ENCODE data around the gene PRPF31. TPM values are rescaled to one million over a fixed set of nuclear protein-coding genes. Genes with fewer than 3 reads are reported as not detected.
A peak's percentile ranks its signal among the peaks of the same experiment; 100 is the strongest.

PRPF31 gene
- total and polyA plus RNA-seq, 9 of the 15 experiments (the other 6 are each of a cell fraction or from before 2014, with no cell fraction given), result 5.8 to 92.2 (median 69.2) TPM

DNA sequence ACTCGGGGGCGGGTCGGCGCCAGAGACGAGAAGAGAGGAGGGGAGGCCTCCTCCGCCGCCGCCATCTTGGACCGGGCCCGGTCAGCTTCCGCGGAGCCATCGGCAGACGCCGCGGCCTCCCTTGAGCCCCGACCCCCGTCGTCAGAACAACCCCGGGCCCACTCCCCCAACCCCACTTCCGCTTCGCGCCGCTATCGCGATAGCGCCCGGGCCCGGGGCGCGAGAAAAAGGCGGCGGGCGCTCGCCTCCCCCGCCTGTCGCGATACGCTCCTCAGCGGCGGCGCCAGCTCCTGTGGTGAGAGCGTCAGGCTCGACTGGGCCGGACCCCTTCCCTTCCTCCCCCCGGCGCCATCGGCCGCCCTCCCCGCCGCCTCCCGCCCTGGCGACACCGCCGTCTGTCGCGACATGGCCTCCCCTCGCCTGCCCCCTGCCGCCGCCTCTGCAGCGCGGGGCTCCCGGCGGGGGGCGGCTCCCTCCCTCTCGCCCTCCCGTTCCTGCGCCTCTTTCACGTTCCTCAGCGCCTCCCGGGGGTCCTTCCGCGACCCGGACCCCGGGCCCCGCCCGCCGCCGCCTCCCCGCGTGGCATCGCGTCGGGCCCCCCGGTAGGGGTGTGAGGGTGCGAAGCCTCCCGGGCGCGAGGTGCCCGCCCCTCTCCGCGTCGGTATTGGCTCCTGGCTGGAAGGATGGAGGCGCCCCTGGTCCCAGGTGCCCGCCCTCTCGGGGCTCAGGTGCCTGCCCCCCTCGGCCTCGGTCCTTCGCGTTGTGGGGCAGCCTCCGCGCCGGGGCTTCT is 22.3 kb downstream of the PRPF31 start, which contains the start of gene CNOT3 (continued):
- TF ChIP-seq, protein P1, sequence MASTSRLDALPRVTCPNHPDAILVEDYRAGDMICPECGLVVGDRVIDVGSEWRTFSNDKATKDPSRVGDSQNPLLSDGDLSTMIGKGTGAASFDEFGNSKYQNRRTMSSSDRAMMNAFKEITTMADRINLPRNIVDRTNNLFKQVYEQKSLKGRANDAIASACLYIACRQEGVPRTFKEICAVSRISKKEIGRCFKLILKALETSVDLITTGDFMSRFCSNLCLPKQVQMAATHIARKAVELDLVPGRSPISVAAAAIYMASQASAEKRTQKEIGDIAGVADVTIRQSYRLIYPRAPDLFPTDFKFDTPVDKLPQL (IDR thresholded peaks at IDR 0.05; ENCODE audit: extremely low read depth, insufficient read length), result no peak
- peak in 1 of 2 experiments; percentile 17; a peak in 1 of 4 replicates for TF ChIP-seq HDAC1 (IDR thresholded peaks at IDR 0.05)
- TF ChIP-seq TRIM28 (IDR thresholded peaks at IDR 0.05), result no peak
- no peak for TF ChIP-seq POLR2AphosphoS2 (IDR thresholded peaks at IDR 0.05; ENCODE audit: low read length)
- no peak for TF ChIP-seq ZNF263 (CRISPR knock-in tag; IDR thresholded peaks at IDR 0.05; ENCODE audit: borderline replicate concordance)
- TF ChIP-seq FIP1L1 (IDR thresholded peaks at IDR 0.05; ENCODE audit: low read depth, low read length, poor library complexity, severe bottlenecking), result no peak
- no peak for TF ChIP-seq ZBTB17 (CRISPR knock-in tag; IDR thresholded peaks at IDR 0.05)
- peak; percentile 87 for TF ChIP-seq EP400 (IDR thresholded peaks at IDR 0.05)
- TF ChIP-seq MCM5 (IDR thresholded peaks at IDR 0.05; ENCODE audit: low read depth), result no peak
- TF ChIP-seq FOS (IDR thresholded peaks at IDR 0.05; ENCODE audit: extremely low read depth, insufficient read length), result no peak
- TF ChIP-seq EHMT2 (IDR thresholded peaks at IDR 0.05), result no peak
- TF ChIP-seq, protein P2, sequence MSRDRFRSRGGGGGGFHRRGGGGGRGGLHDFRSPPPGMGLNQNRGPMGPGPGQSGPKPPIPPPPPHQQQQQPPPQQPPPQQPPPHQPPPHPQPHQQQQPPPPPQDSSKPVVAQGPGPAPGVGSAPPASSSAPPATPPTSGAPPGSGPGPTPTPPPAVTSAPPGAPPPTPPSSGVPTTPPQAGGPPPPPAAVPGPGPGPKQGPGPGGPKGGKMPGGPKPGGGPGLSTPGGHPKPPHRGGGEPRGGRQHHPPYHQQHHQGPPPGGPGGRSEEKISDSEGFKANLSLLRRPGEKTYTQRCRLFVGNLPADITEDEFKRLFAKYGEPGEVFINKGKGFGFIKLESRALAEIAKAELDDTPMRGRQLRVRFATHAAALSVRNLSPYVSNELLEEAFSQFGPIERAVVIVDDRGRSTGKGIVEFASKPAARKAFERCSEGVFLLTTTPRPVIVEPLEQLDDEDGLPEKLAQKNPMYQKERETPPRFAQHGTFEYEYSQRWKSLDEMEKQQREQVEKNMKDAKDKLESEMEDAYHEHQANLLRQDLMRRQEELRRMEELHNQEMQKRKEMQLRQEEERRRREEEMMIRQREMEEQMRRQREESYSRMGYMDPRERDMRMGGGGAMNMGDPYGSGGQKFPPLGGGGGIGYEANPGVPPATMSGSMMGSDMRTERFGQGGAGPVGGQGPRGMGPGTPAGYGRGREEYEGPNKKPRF (IDR thresholded peaks at IDR 0.05; ENCODE audit: low read depth, low read length), result no peak
- no peak for TF ChIP-seq ZNF316 (IDR thresholded peaks at IDR 0.05)
- TF ChIP-seq, protein P3, sequence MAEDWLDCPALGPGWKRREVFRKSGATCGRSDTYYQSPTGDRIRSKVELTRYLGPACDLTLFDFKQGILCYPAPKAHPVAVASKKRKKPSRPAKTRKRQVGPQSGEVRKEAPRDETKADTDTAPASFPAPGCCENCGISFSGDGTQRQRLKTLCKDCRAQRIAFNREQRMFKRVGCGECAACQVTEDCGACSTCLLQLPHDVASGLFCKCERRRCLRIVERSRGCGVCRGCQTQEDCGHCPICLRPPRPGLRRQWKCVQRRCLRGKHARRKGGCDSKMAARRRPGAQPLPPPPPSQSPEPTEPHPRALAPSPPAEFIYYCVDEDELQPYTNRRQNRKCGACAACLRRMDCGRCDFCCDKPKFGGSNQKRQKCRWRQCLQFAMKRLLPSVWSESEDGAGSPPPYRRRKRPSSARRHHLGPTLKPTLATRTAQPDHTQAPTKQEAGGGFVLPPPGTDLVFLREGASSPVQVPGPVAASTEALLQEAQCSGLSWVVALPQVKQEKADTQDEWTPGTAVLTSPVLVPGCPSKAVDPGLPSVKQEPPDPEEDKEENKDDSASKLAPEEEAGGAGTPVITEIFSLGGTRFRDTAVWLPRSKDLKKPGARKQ (CRISPR knock-in tag; IDR thresholded peaks at IDR 0.05), result no peak
- TF ChIP-seq PHF8 (IDR thresholded peaks at IDR 0.05; ENCODE audit: borderline replicate concordance, low read length), result peak; percentile 79; the same call in 1 of the 2 replicates
- no peak for TF ChIP-seq BACH1 (tag; IDR thresholded peaks at IDR 0.05)
- no peak for TF ChIP-seq CBX5 (IDR thresholded peaks at IDR 0.05; ENCODE audit: borderline replicate concordance, low read depth)
- no peak for TF ChIP-seq ZC3H11A (IDR thresholded peaks at IDR 0.05; ENCODE audit: low read depth, low read length)
- TF ChIP-seq, protein P4, sequence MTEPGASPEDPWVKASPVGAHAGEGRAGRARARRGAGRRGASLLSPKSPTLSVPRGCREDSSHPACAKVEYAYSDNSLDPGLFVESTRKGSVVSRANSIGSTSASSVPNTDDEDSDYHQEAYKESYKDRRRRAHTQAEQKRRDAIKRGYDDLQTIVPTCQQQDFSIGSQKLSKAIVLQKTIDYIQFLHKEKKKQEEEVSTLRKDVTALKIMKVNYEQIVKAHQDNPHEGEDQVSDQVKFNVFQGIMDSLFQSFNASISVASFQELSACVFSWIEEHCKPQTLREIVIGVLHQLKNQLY (CRISPR knock-in tag; conservative IDR thresholded peaks at IDR 0.05), result no peak
- TF ChIP-seq PTBP1 (IDR thresholded peaks at IDR 0.05; ENCODE audit: low read depth, low read length), result no peak
- TF ChIP-seq, protein P5, sequence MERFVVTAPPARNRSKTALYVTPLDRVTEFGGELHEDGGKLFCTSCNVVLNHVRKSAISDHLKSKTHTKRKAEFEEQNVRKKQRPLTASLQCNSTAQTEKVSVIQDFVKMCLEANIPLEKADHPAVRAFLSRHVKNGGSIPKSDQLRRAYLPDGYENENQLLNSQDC (CRISPR knock-in tag; IDR thresholded peaks at IDR 0.05), result no peak
- TF ChIP-seq CBX3 (IDR thresholded peaks at IDR 0.05; ENCODE audit: borderline replicate concordance in 1 of 2, low read length in 2 of 2), result peak in 1 of 2 experiments; percentile 12; a peak in 1 of 3 replicates
- TF ChIP-seq, protein P6, sequence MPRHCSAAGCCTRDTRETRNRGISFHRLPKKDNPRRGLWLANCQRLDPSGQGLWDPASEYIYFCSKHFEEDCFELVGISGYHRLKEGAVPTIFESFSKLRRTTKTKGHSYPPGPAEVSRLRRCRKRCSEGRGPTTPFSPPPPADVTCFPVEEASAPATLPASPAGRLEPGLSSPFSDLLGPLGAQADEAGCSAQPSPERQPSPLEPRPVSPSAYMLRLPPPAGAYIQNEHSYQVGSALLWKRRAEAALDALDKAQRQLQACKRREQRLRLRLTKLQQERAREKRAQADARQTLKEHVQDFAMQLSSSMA (CRISPR knock-in tag; IDR thresholded peaks at IDR 0.05), result no peak
